HTERT RPE-1 (cell line): ENCODE data around the gene HOXD11.

Source experiments
- in situ Hi-C: fragments of 300-500 bp; cut with MboI; formaldehyde crosslinking; loops from 4 replicates; pipeline ENCODE4 v1.14.3; 2020; ENCODE audit warnings: low sequenced_read_pairs

Gene HOXD11

GRCh38 chr2:176156301-176156806 lies 49.3 kb downstream of the HOXD11 start:
- in situ Hi-C loops = no loop called here

GRCh38 chr2:176156807-176157498 lies 49.9 kb downstream of the HOXD11 start, which contains the start of gene HOXD3:
TSS of gene HOXD3 (plus strand) at chr2:176157307. CDS start at chr2:176169115, 11,808 bp downstream.
- in situ Hi-C loops = no loop called here

DNA sequence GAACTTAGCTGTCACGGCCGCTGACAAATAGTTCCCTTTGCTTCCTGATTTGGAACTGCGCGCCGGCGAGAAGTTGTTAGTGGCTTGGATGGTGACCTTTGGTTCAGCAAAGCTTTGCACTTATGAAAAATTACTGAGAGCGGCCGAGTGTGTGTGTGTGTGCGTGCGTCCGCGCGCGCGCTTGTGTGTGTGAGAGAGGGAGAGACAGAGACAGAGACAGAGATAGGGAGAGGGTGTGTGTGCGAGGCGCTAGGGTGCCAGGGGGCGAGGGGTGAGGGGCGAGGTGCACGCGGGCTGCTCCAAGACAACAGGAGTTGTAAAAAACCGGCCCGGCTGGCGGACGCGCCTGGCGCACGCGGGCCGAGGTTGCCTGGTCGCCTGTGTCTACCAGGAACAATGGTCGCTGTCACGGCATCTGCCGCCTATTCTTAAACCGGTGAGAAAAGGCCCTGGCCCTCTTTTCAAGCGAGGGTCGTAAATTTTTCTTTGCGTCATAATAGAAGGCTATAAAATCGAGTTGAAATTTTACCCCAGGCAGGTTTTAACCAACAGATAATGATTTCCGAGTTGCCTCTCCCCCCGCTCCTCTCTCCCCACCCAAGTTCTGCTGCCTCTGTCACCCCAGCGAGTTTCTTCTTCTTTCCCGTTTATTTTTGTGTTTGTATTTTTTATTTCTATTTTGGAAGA lies 50.6 kb downstream of the HOXD11 start:
- in situ Hi-C loops = no loop called here

DNA sequence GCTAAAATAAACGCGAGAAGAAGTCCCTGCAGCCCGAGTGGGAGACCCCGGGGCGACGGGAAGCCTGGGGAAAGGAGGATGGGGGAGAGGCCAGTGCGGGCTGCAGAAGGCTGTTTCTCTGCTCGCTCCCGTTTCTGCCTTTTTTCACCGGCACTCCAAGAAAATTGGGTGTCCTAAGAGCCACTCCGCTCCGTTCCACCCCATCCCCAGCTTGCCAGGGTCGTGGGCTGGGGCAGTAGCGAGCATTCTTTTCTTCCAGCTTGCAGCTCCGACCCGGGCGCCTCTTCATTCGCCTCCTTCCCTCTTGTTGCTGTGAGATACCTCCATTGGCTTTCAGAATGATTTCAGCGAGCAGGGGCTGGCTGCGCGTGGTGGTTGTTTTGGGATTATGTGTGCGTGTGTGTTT lies 51.1 kb downstream of the HOXD11 start:
- in situ Hi-C loops = no loop called here

GRCh38 chr2:176158855-176159662 lies 52.0 kb downstream of the HOXD11 start:
- in situ Hi-C loops = no loop called here
